H1 (cell line): ENCODE measurements around the gene KRTAP21-2. TPM values are rescaled to one million over a fixed set of nuclear protein-coding genes. Genes with fewer than 3 reads are reported as not detected.

ENCODE experiments used
- CBX8 ChIP-seq: fragments of 300-800, 300-1000 bp; sonication (generic); IDR thresholded peaks from 2 replicates; pipeline ENCODE4 v1.7.1; 2016; ENCODE audit warnings: low read depth, low read length, borderline replicate concordance
- GABPA ChIP-seq: IDR thresholded peaks from 2 replicates; pipeline ENCODE4 v1.6.1; 2011; ENCODE audit warnings: mild to moderate bottlenecking, low read length, moderate library complexity, borderline replicate concordance; ENCODE audit not compliant: insufficient read depth
- JUND ChIP-seq: IDR thresholded peaks from 2 replicates; pipeline ENCODE4 v1.6.1; 2011; ENCODE audit warnings: mild to moderate bottlenecking, improper control_type of control experiment, low read length
- TBP ChIP-seq: IDR thresholded peaks from 2 replicates; pipeline ENCODE4 v1.6.1; 2011; ENCODE audit warnings: low read depth, low read length, improper control_type of control experiment
- polyA plus RNA-seq, 7 experiments: library from polyadenylated mRNA; depleted of rRNA in 3 of 7; stranded (reverse) in 5 of 7; unstranded in 2 of 7; fragments of >200 nt in 5 of 7; fragments of 200-250 nt in 2 of 7; gene quantifications; 1 replicate in 5 of 7; 2 replicates in 1 of 7; 4 replicates in 1 of 7; pipeline versions ENCODE4 v1.2.1 to v1.2.3, GENCODE V29; 2011 to 2013; ENCODE audit warnings: missing spikeins in 2 of 7, mixed read lengths in 2 of 7
- total RNA-seq: library from RNA; stranded (reverse); fragmentation: NEBNext Ultra II Directional; extraction: Animal tissue kit (Norgen Biotek cat#: 25700); gene quantifications from 2 replicates; pipeline ENCODE4 v1.2.1, GENCODE V29; 2021

Gene KRTAP21-2
- total and polyA plus RNA-seq, 2 of the 8 experiments (the other 6 are each of a cell fraction or from before 2014, with no cell fraction given) = not detected

DNA sequence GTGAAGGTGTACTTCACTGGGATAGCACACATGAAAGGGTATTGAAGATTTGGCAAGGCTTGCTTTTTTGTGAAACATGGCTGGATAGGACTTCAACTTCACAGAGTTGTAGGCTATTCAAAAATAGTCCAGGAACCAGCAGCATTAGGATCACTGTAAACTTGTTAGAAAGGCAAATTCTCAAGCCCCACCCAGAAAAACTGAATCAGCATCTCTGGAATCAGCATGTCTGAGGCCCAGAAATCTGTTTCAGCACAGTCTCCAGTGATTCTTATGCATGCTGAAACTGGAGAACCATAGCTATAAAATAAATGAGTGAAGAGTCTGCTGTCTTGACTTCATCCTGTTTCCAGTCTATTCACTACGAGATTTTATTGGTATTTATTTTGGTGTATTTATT is 20.3 kb downstream of the KRTAP21-2 start (continued):
- TF ChIP-seq GABPA = no peak
- TF ChIP-seq JUND = no peak
- TF ChIP-seq TBP = no peak
- TF ChIP-seq CBX8 = no peak
